GM19025 (cell line): ENCODE results near the gene HOXB9.

Experiments used
- ATAC-seq: cut with Tn5 transposase; IDR thresholded peaks from one replicate; pipeline ENCODE4 v1.9.1; 2021; ENCODE audit warnings: mild to moderate bottlenecking, low read depth, moderate library complexity; ENCODE audit not compliant: unreplicated experiment

Gene HOXB9

GRCh38 chr17:48625495-48626244, 488 bp downstream of the HOXB9 start:
- no peak for ATAC-seq

DNA sequence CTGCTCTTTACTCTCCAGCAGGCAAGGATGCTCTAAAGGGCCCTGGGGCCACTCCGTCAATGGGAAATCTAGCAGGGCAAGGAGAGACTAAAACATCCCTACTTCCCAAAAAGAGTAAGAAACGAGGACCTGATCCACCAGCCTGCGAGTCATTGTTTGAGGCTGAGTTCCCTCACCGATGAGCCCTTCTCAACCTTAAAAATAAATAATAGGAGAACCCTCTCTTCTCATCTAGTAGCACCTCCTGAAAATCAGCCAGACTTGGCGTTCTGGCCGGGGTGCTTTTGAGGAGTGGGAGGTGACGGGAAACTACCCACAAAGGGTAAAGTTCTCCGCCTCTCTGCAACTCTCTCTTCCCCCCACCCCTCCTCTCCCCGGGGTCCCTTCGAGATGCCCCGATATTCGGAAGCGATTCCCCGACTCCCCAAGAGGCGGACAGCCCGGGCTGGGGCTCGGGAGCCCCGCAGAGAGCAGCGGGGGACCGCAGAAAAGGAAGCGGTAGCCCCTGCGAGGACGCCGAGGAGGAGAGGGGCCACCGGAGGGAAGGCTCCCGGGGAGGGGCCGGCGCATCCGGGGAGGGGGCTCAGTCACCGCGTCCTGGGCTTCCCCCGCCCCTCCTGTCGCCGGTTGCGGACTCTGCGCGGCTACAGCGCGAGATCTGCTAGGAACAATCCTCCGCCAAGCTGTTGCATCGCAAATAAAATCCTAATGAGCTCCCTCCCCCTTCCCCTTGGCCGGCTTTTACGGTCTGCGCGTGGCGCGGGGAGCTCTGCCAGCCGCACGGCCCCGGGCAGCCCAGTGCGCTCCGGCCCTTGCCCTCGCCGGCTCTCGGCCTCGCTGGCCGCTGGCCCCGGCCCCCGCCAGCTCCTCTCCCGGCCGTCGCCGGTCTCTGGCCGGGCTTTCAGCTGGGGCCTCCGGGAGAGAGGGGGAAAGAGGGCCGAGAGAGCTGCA, 1.3 kb downstream of the HOXB9 start:
- ATAC-seq = no peak

GRCh38 chr17:48624118-48624517, 2.0 kb downstream of the HOXB9 start:
- no peak for ATAC-seq

DNA sequence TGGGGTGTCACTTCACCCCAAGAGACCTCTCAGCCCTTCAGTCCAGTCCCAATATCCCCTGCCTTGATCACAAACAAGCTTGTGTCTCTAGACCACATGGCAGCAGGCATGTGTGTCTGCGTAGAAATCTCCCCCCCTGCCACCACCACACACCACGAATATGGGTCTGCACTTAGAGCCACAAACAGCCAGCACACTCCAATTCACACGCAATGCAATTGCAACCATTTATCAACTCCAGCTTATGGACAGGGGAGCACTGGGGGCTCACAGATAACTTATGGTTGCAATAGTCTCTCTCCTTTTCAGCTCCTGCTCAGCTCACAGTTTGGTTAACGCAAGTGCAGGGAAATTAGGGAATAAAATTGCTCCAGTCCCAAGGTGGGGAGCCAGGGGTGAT, 2.6 kb downstream of the HOXB9 start:
- no peak for ATAC-seq

DNA sequence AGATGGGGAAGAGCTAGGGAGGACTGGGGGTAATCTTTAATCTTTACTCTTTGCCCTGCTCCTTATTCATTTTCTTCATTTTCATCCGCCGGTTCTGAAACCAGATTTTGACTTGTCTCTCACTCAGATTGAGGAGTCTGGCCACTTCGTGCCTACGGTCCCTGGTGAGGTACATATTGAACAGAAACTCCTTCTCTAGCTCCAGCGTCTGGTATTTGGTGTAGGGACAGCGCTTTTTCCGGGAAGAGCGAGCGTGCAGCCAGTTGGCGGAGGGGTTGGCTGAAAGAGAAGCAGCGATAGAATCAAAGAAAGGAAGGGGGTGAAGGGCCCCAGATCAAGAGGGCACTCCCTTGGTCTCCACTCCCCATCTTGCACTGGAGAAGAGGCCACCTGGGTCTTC, 3.3 kb downstream of the HOXB9 start:
- no peak for ATAC-seq

GRCh38 chr17:48621410-48622392, 4.5 kb downstream of the HOXB9 start:
- ATAC-seq = no peak

DNA sequence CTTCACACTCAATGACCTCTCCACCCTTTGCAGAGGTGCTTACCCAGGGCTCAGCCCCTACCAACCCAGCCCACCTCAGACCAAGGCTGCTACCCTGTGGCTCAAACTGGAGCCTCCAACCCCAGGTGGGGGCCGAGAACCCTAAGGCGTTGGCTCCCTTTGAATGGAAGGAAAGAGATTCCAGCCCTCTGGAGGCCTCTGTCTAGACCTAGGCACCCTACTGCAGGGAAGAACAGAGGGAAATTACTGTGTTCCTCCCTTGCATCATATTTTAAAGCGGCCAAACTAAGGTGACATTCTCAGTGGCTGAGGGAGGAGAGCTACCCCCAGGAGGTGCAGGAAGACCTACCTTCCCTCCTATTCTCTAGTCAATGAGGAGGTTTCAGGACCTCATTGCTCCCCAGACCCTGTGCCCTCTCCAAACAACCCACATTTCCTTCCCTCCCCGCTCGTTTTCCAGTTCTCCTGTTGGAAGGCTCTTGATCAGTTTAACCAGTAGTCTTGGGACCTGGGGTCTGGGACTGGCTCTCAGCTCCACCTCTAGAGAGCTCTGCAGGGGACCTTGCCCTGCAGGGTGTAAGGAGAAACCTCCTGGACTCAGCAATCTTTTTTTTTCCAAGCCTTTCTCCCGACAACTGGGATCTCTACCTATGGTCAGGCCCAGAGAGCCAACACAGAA, 5.6 kb downstream of the HOXB9 start:
- no peak for ATAC-seq

- no peak for ATAC-seq
Observed at GRCh38 chr17:48619826-48620449, 6.2 kb downstream of the HOXB9 start.

- no peak for ATAC-seq
Observed at GRCh38 chr17:48618256-48618896, 7.8 kb downstream of the HOXB9 start.

DNA sequence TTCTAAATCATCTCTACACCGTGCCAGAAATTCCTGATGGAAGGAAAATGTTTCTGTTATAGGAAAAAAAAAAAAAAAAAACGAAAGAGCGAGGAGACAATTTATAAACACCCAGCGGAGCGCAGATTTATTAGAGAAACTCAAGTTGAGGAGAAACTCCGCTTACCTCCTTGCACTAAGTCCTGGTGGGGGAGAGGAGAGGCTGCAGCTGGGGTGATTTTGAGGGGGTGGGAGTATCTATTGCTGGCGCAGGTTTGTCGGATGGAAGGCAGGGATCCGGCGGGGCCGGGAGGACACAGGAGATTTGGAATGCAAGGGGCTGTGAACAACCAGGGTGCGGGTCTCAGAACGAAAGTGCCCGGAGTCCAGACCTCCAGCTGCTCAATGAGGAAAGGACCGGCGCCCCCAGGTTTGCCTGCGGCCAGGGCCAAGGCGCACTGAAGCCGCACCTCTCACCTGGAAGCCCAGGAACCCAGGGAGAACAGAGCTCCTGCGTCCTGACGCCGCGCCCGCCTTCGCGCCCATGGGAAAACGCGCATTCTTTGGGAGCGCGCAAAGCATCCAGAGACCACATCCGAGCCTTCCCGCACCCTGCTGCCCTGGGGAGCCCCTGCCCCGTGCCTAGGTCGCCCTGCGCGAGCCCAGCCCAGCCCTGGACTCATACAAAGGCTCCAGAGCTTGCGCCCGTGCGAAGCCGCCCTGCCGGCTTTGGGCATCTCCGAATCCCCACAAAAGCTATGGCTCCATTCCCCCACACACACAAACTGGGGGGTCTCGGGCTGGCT, 8.5 kb downstream of the HOXB9 start:
- ATAC-seq = no peak

GRCh38 chr17:48616717-48617470, 9.3 kb downstream of the HOXB9 start:
- no peak for ATAC-seq

DNA sequence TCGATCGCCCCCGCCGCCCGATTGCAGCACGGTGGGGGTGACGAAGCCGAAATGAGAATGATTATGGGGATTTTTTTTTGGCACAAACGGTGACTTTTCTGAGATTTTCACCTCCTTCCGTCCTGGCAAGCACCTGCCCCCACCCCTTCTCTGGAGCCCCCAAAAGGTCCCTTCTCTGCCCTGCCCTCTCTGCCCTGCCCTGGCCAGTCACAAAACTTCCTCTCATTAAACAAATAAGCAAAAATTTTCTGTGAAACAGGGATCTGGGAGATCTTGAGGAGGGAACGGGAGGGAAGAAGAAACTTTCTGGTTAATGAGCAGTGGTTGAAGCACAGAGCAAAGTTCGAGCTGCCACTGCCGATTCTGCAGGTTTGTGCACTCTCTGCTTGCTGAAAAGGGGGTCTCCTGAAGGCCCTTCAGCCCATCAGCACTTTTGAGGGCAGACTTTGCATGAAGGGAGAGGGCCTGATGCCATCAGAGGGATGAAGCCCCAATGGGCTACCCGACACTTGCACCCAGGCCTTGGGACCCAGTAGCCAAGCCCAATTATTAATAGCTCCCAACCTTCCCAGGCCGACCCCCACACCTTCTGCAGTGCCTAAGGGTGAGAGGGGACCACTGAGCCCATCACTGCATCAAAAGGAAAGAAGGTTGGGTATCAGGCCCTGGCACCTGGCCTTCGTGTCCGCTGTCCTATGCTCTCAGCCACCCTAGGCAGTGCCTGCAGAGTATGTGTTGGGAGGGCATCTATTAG, 10.0 kb downstream of the HOXB9 start:
- no peak for ATAC-seq

GRCh38 chr17:48615047-48615962, 10.9 kb downstream of the HOXB9 start, which contains the start of gene HOXB8:
HOXB8 (minus strand) TSS chr17:48615292; CDS start chr17:48614704, 588 bp downstream.
- no peak for ATAC-seq

DNA sequence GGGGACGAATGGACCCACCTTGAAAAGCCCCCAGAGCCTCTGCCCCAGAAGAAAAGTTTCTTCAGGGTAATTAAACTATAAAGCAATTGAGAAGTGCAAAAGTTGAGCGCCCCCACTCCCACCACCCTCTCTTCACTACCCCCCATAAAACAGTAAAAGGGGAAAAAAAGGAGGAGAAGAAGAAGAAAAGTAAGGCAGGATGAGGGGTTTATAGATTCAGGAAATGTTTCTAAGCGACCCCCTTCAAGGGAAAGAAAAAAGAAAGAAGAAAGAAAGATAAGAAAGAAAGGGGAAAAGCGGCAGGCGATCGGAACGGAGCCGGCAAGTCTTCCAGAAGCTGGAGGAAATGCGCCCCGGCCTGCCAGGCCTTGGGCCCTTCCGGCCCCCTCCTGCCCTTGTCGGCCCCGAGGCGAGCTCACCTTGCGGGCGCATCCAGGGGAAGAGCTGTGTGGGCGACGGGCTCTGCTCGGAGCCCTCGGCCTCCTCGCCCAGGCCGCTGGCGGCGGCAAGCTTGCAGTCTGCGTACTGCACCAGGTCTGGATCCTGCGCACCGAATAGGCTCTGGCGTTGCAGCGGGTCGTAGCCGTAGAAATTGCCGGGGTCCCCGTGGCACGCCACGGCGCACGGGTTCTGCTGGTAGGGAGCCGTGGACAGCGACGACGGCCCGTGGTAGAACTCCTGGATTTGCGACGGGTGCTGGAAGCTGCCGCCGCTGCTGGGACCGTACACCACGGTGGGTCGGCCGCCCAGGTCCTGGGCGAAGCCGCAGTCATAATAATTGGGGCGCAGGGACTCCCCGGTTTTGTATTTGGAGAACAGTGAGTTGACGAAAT, 12.1 kb downstream of the HOXB9 start:
- ATAC-seq = no peak
